ENCODE data around the gene PRDM2. TPM values are rescaled to one million over a fixed set of nuclear protein-coding genes. Genes with fewer than 3 reads are reported as not detected.

The PRDM2 gene
- total and polyA plus RNA-seq, 2 of the 13 experiments (the other 11 are each of a cell fraction or from before 2014, with no cell fraction given): 4.0 to 6.5 TPM

GRCh38 chr1:13864760-13865159 lies 164.8 kb downstream of the PRDM2 start:
- Histone ChIP-seq H2AFZ (ENCODE audit: low read length) (no peak overlapping the region), H3K79me2 (ENCODE audit: insufficient read depth, low read length) (no peaks in the 10 kb centered on the region), H3K27ac (ENCODE audit: extremely low read length, insufficient read depth, low read length) (no peak overlapping the region), H3K4me2 (ENCODE audit: low read depth, low read length) (no peak overlapping the region), H3K9me3 (ENCODE audit: low read length) (no peaks in the 10 kb centered on the region), H3K36me3 (replicated peaks in 1 of 2; ENCODE audit: control insufficient read depth in 1 of 2, insufficient read depth in 2 of 2, low read length in 2 of 2) (no peaks in the 10 kb centered on the region), H3K9ac (ENCODE audit: insufficient read depth, low read depth, low read length) (no peak overlapping the region), H3K27me3 (ENCODE audit: control insufficient read depth in 1 of 2, insufficient read depth in 2 of 2, low read length in 2 of 2) (peaks cover 0 to 3% of the 10 kb centered on the region in 2 experiments; a peak in 2 of 5 replicates), H3K4me3 (replicated peaks in 1 of 3; ENCODE audit: insufficient read depth in 1 of 3, low read depth in 2 of 3, low read length in 3 of 3) (no peak overlapping the region), H3K4me1 (ENCODE audit: insufficient read depth, low read length) (no peaks in the 10 kb centered on the region), H4K20me1 (ENCODE audit: insufficient read depth, low read length) (no peaks in the 10 kb centered on the region)
- CTCF ChIA-PET (ENCODE audit: low intra/inter-chr PET ratio, low total read pairs): no interaction called here
- BruUV-seq (replicated peaks): no TSS peak
- ATAC-seq (no peak), FAIRE-seq (no peak), DNase-seq (ENCODE audit: low spot score) (no peak)
- 12% methylated on average over 5 of the region's 5 CpGs for WGBS (ENCODE audit: low lambda C conversion rate)
- in situ Hi-C loops (cut with HindIII; ENCODE audit: extremely low pct_ligation_motif_present, low pct_unique_long_range_greater_than_20kb): no loop called here
- no peak for TF ChIP-seq IKZF1 (IDR thresholded peaks at IDR 0.05)
- TF ChIP-seq CEBPG (CRISPR knock-in tag; IDR thresholded peaks at IDR 0.05): no peak
- TF ChIP-seq BORCS8-MEF2B (CRISPR knock-in tag; IDR thresholded peaks at IDR 0.05): no peak
- TF ChIP-seq FOXP1 (IDR thresholded peaks at IDR 0.05): no peak
- TF ChIP-seq FOXP1 (CRISPR knock-in tag; IDR thresholded peaks at IDR 0.05): no peak
- no peak for TF ChIP-seq PHF5A (CRISPR knock-in tag; IDR thresholded peaks at IDR 0.05; ENCODE audit: low read depth, unreplicated experiment)
- TF ChIP-seq ZNF766 (CRISPR knock-in tag; IDR thresholded peaks at IDR 0.05; ENCODE audit: borderline replicate concordance): no peak
- no peak for TF ChIP-seq ZMAT3 (CRISPR knock-in tag; conservative IDR thresholded peaks at IDR 0.05)
- TF ChIP-seq ZNF746 (CRISPR knock-in tag; IDR thresholded peaks at IDR 0.05): no peak
- no peak for TF ChIP-seq NFATC3 (CRISPR knock-in tag; IDR thresholded peaks at IDR 0.05)
- TF ChIP-seq HNF1B (CRISPR knock-in tag; IDR thresholded peaks at IDR 0.05): no peak
- TF ChIP-seq ZNF251 (CRISPR knock-in tag; IDR thresholded peaks at IDR 0.05): no peak
- TF ChIP-seq ZBTB44 (CRISPR knock-in tag; IDR thresholded peaks at IDR 0.05): no peak
- TF ChIP-seq NR3C1 (CRISPR knock-in tag; IDR thresholded peaks at IDR 0.05): no peak
- TF ChIP-seq GFI1 (CRISPR knock-in tag; IDR thresholded peaks at IDR 0.05; ENCODE audit: borderline replicate concordance): no peak
- TF ChIP-seq ZNF33A (CRISPR knock-in tag; IDR thresholded peaks at IDR 0.05; ENCODE audit: borderline replicate concordance): no peak
- TF ChIP-seq TFE3 (CRISPR knock-in tag; IDR thresholded peaks at IDR 0.05): no peak
- no peak for TF ChIP-seq GTF3A (CRISPR knock-in tag; conservative IDR thresholded peaks at IDR 0.05)
- TF ChIP-seq GTF2F1 (IDR thresholded peaks at IDR 0.05; ENCODE audit: low read length): no peak
- no peak for TF ChIP-seq ZNF652 (CRISPR knock-in tag; IDR thresholded peaks at IDR 0.05; ENCODE audit: borderline replicate concordance, low read depth)
- TF ChIP-seq RCOR2 (CRISPR knock-in tag; IDR thresholded peaks at IDR 0.05): no peak
- POLR2A ChIA-PET: no interaction called here
- intact Hi-C loops (cut with micrococcal nuclease; ENCODE audit: unreplicated experiment): no loop called here

Data from HepG2 (cell line).